Erythroblast (primary cell): ENCODE measurements around the gene DHH.

Experiments used
- GATA1 ChIP-seq: IDR thresholded peaks from 2 replicates; pipeline ENCODE4 v1.6.1; 2011; ENCODE audit warnings: low read depth, mild to moderate bottlenecking, control low read depth, low read length, moderate library complexity
- POLR2A ChIP-seq: IDR thresholded peaks from 2 replicates; pipeline ENCODE4 v1.6.1; 2011; ENCODE audit warnings: mild to moderate bottlenecking, low read length

DNA sequence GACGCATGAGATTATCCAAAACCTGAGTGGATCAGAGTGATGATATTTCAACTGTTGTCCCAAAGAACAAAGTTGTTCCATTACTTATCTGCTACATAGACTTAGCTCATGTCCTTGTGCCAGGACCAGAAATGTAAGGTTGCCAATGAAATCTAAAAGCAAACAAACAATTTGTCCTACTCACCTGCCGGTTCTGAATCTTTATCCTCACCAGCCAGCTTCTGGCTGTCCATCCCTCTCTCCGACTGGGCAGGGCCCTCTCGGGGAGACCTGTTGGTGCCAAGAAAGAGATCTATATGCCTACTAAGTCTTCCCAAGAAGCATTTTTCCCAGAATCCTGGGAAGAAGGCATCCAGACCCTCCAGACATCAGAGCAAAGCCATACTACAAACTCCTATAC is 39.5 kb downstream of the DHH start:
- TF ChIP-seq POLR2A: no peak
- TF ChIP-seq GATA1: no peak
